ENCODE results near the gene OGDH.
A peak's percentile ranks its signal among the peaks of the same experiment; 100 is the strongest.
"Not testable (repeated sequence)": the region's sequence is repeated elsewhere in the genome, so short reads cannot be mapped to it uniquely, and the experiment has no call there.

The OGDH gene

DNA sequence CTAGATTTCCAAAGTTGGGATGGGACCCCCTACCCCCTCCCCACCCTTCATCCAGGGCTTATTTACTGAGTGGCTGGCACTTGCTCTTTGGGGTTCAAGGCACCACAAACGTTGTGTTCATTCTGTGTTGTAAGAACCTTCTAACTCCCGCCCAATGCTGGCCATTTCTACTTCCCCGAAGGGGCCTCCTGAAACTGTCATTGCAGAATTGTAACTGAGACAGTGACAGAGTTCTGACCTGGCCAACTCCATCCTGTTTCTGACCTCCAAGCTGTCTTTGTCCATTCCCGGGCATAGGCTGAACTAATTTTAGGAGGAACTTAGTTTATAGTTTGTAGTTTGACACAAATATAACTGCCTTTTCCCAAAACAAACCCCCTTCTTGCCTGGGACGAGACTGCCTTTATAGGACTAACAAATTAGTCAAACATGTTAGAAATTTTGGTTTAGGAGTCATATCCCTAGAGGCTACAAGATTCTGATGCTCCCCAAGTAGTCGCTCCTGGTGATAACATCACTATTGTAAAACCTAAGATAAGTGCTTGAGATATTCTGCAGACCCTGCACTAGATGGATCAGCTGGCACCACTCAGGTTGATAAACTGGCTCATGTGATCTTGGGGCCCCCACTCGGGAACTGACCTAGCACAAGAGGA is 107.4 kb downstream of the OGDH start:
- no peak for DNase-seq
- H3K4me1 Mint-ChIP-seq = peaks cover 30% of the 10 kb centered on the region

DNA sequence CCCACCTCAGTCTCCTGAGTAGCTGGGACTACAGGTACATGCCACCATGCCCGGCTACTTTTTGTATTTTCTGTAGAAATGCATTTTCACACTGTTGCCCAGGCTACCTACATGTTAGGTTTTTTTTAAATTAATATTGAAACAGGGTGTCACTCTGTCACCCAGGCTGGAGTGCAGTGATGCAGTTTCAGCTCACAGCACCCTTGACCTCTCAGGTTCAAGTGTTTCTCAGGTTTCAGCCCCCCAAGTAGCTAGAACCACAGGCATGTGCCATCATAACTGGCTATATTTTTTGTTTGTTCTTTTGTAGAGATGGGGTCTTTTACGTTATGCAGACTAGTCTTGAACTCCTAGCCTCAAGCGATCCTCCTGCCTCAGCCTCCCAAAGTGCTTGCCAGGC is 109.8 kb downstream of the OGDH start:
- H3K27ac Mint-ChIP-seq = no peak overlapping the region
- no peak for DNase-seq
- peaks cover 14% of the 10 kb centered on the region for H3K9me3 Mint-ChIP-seq
- H3K36me3 Mint-ChIP-seq (ENCODE audit: low read depth) = no peaks in the 10 kb centered on the region
- no peak for TF ChIP-seq CTCF (IDR thresholded peaks at IDR 0.05)
- H3K4me3 Mint-ChIP-seq = no peak overlapping the region
- peaks cover 21% of the 10 kb centered on the region for H3K4me1 Mint-ChIP-seq
- peaks cover 12% of the 10 kb centered on the region for H3K27me3 Mint-ChIP-seq (ENCODE audit: low read depth, poor library complexity)

More for the DNA sequence above, 107.4 kb downstream of the OGDH start:
- no peak for TF ChIP-seq CTCF (IDR thresholded peaks at IDR 0.05)
- Mint-ChIP-seq H3K27me3 (ENCODE audit: low read depth, poor library complexity) (peaks cover 12% of the 10 kb centered on the region), H3K27ac (no peak overlapping the region), H3K36me3 (ENCODE audit: low read depth) (peaks cover 4% of the 10 kb centered on the region), H3K4me3 (no peak overlapping the region), H3K9me3 (peaks cover 3% of the 10 kb centered on the region)

DNA sequence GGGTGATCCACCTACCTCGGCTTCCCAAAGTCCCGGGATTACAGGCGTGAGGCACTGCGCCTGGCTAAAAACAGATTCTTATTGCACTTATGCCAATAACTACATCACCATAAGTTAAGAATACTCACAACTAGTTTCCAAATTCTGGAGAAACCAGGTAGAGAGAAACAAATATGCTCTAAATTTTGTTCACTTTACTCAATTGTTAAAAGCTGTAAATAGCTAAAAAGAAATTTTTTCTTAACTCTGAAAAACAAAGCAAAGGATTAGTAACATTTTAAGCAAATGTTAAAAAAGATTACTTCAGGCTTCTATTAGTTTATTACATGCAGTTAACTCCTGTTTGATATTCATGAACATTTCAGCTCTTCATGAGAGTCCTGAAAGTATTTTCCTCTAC is 113.9 kb downstream of the OGDH start:
- Mint-ChIP-seq H3K27ac (no peak overlapping the region), H3K9me3 (peaks cover 28% of the 10 kb centered on the region), H3K4me1 (peaks cover 5% of the 10 kb centered on the region), H3K27me3 (ENCODE audit: low read depth, poor library complexity) (peaks cover 6% of the 10 kb centered on the region), H3K36me3 (ENCODE audit: low read depth) (peaks cover 4% of the 10 kb centered on the region), H3K4me3 (no peak overlapping the region)
- no peak for DNase-seq
- TF ChIP-seq CTCF (IDR thresholded peaks at IDR 0.05) = no peak

- no peak for DNase-seq
- peaks cover 12% of the 10 kb centered on the region for H3K4me1 Mint-ChIP-seq
- no peak for TF ChIP-seq CTCF (IDR thresholded peaks at IDR 0.05)
Measured at GRCh38 chr7:44724276-44724675, 117.8 kb downstream of the OGDH start.

GRCh38 chr7:44726250-44726649 is 119.8 kb downstream of the OGDH start:
- peaks cover 12% of the 10 kb centered on the region for H3K4me1 Mint-ChIP-seq
- not testable (repeated sequence) for H3K27ac Mint-ChIP-seq; H3K27me3 Mint-ChIP-seq (ENCODE audit: low read depth, poor library complexity); H3K36me3 Mint-ChIP-seq (ENCODE audit: low read depth); H3K4me3 Mint-ChIP-seq; DNase-seq
- H3K9me3 Mint-ChIP-seq = peaks cover 14% of the 10 kb centered on the region

More at GRCh38 chr7:44724276-44724675, 117.8 kb downstream of the OGDH start:
- Mint-ChIP-seq H3K36me3 (ENCODE audit: low read depth) (peaks cover 4% of the 10 kb centered on the region), H3K9me3 (peaks cover 25% of the 10 kb centered on the region), H3K27me3 (ENCODE audit: low read depth, poor library complexity) (peaks cover 6% of the 10 kb centered on the region), H3K27ac (no peak overlapping the region), H3K4me3 (no peak overlapping the region)

DNA sequence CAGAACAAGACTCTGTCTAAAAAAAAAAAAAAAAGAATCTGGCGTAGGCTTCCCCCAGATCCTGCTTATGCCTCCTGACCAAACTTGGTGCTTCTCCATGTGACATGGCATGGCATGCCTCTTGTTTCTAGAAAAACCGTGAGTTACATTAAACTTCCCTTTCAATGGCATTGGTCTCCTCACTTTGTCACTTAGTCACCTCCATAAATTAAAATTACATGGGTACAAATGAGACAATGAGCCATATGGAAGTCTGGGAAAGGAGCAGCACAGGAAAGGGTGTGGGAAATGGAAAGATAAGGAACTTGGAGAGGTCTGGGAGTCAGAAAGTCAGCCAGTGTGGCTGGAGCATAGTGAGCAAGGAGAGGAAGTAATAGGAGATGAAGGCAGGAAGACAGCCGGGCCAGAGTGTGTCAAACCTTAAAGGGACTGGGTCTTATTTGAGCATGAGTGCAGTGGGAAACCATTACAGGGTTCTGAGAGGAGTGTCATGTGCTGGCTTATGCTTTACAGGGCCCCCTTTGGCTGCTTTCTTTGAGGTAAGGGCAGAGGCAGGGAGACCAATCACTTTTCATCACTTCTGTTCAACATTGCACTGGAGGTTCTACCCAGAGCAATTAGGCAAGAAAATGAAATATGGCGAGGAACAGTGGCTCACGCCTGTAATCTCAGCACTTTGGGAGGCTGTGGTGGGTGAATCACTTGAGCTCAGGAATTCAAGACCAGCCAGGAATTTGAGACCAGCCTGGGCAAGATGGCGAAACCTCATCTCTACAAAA is 120.9 kb downstream of the OGDH start:
- Mint-ChIP-seq H3K36me3 (ENCODE audit: low read depth) (no peaks in the 10 kb centered on the region), H3K27ac (no peak overlapping the region), H3K4me1 (peaks cover 12% of the 10 kb centered on the region), H3K4me3 (peak overlapping the region; percentile 4), H3K27me3 (ENCODE audit: low read depth, poor library complexity) (peaks cover 7% of the 10 kb centered on the region), H3K9me3 (peaks cover 4% of the 10 kb centered on the region)
- TF ChIP-seq CTCF (IDR thresholded peaks at IDR 0.05) = no peak
- DNase-seq = no peak

Measured in nephron progenitor cell (in vitro differentiated cells).